Brain pericyte (primary cell): ENCODE measurements around the gene CNTRL.
"Not testable (repeated sequence)": the region's sequence is repeated elsewhere in the genome, so short reads cannot be mapped to it uniquely, and the experiment has no call there.

Source experiments
- DNase-seq: peaks from one replicate; pipeline ENCODE4 v3.0.0-alpha.2; 2012; ENCODE audit warnings: low read depth, low spot score

The CNTRL gene

GRCh38 chr9:121179373-121179721 lies 104.6 kb downstream of the CNTRL start:
- not testable (repeated sequence) for DNase-seq

DNA sequence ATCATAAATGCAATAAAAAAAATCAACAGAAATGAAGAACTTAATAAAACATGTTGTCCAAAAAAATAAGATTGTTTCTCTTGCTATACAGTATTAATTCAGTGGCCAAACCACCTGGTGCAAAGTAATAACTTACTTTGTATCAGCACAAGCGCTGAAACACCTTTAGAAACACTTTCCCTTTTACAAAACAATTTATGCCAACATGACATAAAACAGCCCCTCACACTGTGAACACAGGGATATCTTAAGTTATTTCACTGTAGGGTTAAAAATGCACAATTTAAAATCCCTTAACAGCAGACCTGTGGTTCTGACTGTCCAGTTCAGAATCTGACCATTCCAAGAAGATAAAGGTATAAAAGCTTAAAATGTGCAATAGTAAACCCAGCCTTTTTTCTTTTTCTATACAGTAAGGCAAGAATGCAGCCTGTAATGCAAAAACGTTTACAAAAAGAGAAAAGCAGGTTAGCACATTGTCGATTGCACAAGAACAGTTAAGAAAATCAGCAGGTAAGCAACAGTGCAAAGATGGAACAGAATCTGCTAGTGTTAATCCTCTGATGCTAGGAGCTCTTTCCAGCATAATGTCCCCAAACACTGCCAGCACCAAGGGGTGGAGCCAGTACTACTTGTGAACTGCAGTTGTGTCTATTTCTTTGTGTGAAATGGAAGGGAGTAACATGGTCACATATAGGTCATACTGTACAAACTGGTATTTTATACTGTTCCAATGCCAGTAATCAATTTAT lies 105.4 kb downstream of the CNTRL start:
- DNase-seq = no peak

DNA sequence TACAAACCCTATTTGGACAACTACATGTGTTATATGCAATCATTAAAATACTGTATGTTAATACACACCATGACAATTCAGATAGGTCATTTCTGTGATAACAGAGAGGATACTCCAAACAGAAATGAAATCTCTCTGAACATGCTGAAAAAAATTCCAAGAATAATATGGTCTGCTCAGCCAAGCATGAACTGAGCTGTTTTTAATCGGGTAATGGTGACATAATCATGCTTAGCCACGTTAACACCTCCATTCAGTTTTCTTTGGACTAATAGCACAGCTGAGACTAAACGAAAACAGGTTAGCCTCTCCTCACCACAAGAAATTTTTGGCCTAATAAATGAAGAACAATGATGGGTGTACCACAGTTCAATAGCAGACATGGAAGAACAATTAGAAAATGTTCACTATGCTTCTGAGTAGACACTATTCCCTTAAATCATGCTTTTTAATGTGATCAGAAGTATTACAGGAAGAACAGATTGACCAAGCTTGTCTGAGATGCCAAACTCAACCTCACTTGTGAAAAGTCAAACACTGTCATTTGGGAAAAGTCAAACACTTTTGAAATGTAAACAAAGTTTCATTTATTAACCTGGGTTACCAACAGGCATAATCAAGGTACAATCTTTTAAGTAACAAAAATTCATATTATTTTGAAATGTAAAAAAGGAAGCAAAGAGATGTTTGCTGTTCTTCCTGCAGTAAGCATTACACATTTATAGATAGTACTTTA lies 107.5 kb downstream of the CNTRL start:
- DNase-seq = no peak

DNA sequence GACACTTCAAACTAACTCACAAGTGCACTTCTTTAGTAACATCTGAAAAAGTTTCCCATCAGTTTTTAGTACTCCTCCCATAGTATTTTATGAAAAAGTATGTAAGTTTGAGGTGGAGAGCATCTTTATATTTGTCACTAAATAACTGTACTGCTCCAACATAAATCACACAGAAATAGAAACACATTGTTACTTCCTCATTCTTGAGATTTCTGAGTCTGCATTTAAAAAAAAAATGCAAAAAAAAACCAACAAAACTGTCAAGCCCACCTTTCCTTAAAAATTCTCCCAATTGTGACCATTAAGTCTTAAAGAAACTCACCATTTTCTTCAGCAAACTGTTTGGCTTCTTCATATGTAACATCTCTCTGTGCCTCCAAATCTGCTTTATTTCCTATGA lies 108.2 kb downstream of the CNTRL start:
- DNase-seq = no peak

DNA sequence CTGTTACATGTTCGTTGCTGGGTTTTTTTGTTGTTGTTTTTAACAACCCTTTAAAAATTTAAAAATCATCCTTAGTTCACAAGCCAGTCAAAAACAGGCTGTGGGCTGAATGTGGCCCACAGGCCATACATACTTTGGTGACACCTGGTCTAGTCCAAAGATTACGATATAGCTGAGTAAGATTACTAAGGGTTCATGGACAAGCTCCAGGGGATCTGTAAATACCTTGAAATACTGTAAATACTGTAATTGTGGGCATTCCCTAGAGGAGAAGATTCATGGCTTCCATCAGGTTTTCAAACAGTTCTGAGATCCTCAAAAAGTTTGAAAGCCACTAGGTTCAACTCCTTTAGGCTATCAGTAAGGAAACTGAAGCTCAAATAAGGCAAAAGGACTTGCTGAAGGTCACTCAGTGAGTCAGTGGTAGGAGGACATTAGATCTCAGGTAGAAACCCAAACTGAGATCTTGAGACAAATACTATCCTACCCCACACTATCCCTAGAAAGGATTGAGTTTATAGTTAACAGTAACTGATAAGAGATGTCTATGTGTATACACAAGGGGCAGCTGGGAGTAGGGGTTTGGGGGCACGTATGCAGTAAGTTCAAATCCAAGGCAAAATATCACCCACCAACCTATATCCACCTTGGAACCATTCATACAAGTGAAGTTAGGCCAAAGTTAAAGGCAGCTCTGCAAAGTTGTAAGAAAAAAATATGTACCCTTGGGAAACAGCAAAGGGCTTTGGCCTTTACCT lies 109.1 kb downstream of the CNTRL start:
- DNase-seq = no peak

- DNase-seq = no peak
These were observed 109.7 kb downstream of the CNTRL start for GRCh38 chr9:121184463-121184862.

GRCh38 chr9:121185178-121185745 lies 110.5 kb downstream of the CNTRL start:
- DNase-seq = no peak

DNA sequence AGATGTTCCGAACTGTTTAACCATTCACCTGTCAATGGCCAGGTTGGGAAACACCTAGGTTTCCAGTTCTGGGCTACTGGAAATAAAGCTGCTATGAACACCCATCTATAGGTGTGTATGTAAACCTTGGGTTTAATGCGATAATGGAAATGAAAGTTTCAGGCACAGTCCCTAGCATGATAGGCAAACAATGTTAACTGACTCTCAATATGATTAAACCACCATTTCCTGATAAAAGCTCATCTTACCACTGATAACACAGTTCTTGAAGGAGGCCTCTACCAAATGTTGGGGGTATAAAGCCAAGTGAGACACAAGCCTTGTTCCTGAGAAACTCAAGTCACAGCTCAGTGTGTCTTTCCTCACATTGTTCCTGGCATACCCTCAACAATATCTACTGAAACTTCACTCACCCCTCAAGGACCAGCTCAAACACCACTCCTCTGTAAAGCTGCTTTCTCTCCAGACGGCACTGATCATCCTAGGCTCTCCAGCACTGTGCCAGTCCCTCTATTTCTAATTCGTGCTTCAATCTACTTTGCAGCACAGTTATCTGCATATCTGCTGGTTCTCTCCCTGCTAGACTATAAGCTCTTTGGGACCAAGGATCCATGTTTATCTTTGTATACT lies 111.1 kb downstream of the CNTRL start:
- DNase-seq = no peak

GRCh38 chr9:121187636-121188305 lies 113.0 kb downstream of the CNTRL start:
- DNase-seq = no peak

- DNase-seq = no peak
These were observed 114.3 kb downstream of the CNTRL start for GRCh38 chr9:121189006-121189405.

DNA sequence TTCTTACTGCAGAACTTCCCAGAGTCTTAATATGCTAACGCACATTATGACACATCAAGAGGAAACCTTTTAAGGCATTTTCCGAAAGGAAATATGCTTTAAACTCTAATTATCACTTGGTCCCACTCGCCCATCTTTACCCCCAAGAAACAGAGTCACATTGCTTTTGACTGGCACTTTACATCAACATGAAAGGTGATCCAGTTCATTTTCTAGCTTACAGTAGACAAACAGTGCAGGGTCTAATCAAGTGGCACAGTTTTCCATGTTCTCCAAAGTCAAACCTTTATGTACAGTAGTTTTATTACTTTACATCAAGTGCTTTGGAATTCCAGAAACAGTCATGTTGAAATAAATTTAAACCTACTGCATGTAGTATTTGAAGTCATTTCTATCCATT lies 114.9 kb downstream of the CNTRL start:
- DNase-seq = no peak

DNA sequence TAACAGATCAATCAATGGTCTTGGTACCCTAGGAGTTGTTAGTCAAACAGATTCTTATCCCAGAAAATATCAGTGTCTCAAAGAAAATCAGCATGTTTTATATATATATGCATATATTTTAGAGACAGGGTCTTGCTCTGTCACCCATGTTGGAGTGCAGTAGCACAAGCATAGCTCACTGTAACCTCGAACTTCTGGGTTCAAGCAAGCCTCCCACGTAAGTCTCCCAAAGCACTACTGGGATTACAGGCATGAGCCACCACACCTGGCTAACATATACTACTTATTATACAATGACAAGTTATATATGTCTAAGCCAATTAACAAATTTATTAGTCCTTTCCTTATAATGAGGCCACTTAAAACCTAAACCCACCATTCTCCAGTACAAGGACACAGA lies 116.5 kb downstream of the CNTRL start:
- no peak for DNase-seq

DNA sequence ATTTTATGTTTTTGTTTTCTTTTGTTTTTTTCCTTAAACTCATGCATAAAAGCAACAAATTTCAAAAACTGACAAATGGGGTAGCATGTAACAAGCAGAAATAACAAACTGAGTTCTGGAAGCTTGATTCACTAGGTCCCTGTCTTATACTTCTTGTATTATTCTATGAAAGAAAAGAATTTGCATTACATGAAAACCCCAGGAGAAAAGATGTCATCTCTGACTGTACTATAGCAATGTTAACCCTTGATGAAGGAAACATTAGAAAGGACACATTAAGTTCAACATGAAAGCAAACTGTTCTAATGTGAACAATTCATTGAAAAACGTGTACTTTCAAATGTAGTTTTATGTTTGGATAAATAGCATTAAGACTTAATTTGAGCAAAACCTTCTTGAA lies 117.8 kb downstream of the CNTRL start:
- DNase-seq = no peak

- no peak for DNase-seq
These were observed 118.3 kb downstream of the CNTRL start for GRCh38 chr9:121192959-121193640.

DNA sequence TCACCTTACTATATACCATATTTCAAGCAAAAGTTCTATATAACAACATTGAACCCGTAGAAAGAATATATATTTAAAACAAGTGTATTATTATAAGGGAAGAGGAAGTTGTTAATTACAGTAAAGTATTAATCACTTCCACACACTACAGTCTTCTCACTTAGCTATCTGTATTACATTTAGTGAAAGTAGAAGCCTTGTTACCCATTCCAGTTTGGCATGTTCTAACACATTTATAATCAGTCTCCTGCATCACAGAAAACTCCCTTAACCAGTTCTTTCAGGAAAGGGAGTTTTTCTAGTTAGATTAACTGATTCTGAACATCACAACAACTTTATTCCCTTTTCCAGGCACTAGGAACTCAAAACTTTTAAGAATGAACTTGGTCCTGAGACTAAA lies 120.0 kb downstream of the CNTRL start:
- no peak for DNase-seq

DNA sequence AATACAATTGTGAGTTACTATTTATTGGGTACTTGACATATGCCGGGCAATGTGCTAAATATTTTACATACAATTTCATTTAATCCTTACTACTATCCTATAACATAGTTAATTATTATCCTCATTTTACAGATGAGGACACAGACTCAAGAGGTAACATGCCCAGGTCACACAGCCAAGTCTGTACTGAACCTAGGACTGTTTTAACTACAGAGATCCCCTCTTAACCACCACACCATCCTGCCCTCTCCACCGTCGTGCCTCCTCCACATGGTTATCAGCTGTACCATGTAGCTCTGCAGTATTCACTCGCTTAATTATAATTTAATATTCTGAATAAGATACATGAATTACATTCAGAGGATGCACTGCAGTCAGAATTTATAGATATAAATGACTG lies 121.6 kb downstream of the CNTRL start:
- DNase-seq = no peak

DNA sequence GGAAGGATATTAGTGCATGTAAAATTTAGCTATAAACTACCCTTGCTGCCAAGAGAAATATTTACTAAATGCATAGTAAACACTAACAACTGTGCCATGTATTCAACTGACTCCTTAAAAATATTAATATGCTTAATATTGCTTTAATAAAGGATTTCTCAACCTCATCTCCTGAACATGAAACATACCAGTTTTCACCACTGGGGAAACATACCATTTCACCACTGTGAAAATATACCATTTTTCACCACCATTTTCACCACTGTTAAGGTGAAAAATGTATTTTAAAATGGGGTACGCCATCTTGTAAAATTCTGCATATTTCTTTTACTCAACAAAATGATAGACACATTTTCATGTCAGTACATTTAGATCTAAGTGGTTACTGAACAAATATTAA lies 122.4 kb downstream of the CNTRL start:
- DNase-seq = no peak

DNA sequence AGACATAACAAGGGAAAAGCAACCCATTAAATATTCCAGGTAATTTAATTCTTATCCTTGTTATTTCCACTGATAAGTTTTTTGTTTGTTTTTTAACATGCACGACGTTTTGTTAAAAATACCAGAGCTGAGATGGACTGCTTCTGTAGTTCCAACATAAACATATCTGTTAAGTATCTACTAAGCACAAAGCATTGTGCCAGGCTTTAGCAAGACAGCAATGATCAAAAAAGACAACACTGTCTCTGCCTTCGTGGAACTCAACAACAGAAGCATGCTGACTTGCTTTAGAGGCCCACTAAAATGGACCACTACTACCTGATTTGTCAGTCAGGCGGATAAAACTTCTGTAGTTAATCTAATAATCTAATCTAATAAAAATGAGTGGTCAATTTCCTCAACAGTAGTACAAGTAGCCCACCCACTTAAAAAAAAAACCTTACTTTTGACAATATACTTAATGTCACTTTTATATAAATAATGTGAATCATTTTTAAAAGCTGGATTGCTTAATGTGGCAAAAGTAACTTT lies 123.8 kb downstream of the CNTRL start:
- DNase-seq = no peak

GRCh38 chr9:121199921-121200320 lies 125.2 kb downstream of the CNTRL start:
- no peak for DNase-seq

GRCh38 chr9:121200356-121200755 lies 125.6 kb downstream of the CNTRL start:
- DNase-seq = no peak
